PC-3 (cell line): Measurements from ENCODE around the gene SACS. TPM values are rescaled to one million over a fixed set of nuclear protein-coding genes. Genes with fewer than 3 reads are reported as not detected.

Experiments
- ATAC-seq: fragments of 200-7000 bp; cut with Tn5 transposase; 2 replicates; pipeline ENCODE4 v1.9.1; 2020; ENCODE audit warnings: mild to moderate bottlenecking, moderate library complexity
- BruUV-seq: library from RNA; stranded (reverse); fragments of 400-500 nt; replicated peaks from 2 replicates; lab custom pipeline; 2021; lab: Mats Ljungman, UMichigan
- CTCF ChIA-PET: fragments of 300-600 bp; sonication (Branson Sonifier 250); formaldehyde crosslinking; loops from one replicate; lab custom pipeline; 2022; ENCODE audit warnings: antibody characterized with exemption; lab: Charles Lee
- POLR2A ChIA-PET: fragments of 300-600 bp; sonication (Branson Sonifier 250); formaldehyde crosslinking; loops from one replicate; lab custom pipeline; 2022; ENCODE audit warnings: antibody characterized with exemption; ENCODE audit not compliant: unreplicated experiment; lab: Charles Lee
- DNase-seq: peaks from one replicate; pipeline ENCODE4 v3.0.0-alpha.2; 2015
- H2AFZ ChIP-seq: fragments of 300-600 bp; sonication (generic); 2 replicates; pipeline ENCODE4 v1.6.0; 2016; ENCODE audit warnings: antibody characterized with exemption, low read length
- H3F3A ChIP-seq: fragments of 300-600 bp; sonication (generic); one replicate; pipeline ENCODE4 v1.6.0; 2017; ENCODE audit warnings: antibody characterized with exemption, low read length, control low read depth, mild to moderate bottlenecking; ENCODE audit not compliant: unreplicated experiment
- H3K27ac ChIP-seq: fragments of 300-600 bp; sonication (generic); 2 replicates; pipeline ENCODE4 v1.5.1; 2016; ENCODE audit warnings: mild to moderate bottlenecking, low read length
- H3K27me3 ChIP-seq: fragments of 300-600 bp; sonication (generic); 2 replicates; pipeline ENCODE4 v1.6.1; 2016; ENCODE audit warnings: low read length, mixed read lengths
- H3K36me3 ChIP-seq: fragments of 300-600 bp; sonication (generic); 2 replicates; pipeline ENCODE4 v1.6.1; 2016; ENCODE audit warnings: low read depth, mixed run types, low read length, mixed read lengths
- H3K4me1 ChIP-seq: fragments of 300-600 bp; sonication (generic); 2 replicates; pipeline ENCODE4 v1.5.1; 2016; ENCODE audit warnings: low read length; ENCODE audit not compliant: insufficient read depth
- H3K4me2 ChIP-seq: fragments of 300-600 bp; sonication (generic); 2 replicates; pipeline ENCODE4 v1.6.0; 2016; ENCODE audit warnings: low read length
- H3K4me3 ChIP-seq: fragments of 300-600 bp; sonication (generic); 2 replicates; pipeline ENCODE4 v1.5.1; 2016; ENCODE audit warnings: mild to moderate bottlenecking, low read length, mixed read lengths
- H3K79me2 ChIP-seq: fragments of 300-600 bp; sonication (generic); 2 replicates; pipeline ENCODE4 v1.6.1; 2017; ENCODE audit warnings: low read length, mixed read lengths
- H3K9ac ChIP-seq: fragments of 300-600 bp; sonication (generic); 2 replicates; pipeline ENCODE4 v1.6.0; 2016; ENCODE audit warnings: mild to moderate bottlenecking, low read length
- H3K9me2 ChIP-seq: fragments of 300-600 bp; sonication (generic); replicated peaks from 2 replicates; pipeline ENCODE4 v1.6.1; 2016; ENCODE audit warnings: mixed run types, low read length, mixed read lengths
- H3K9me3 ChIP-seq: fragments of 300-600 bp; sonication (generic); 2 replicates; pipeline ENCODE4 v1.6.1; 2016; ENCODE audit warnings: low read length, mixed read lengths
- H4K20me1 ChIP-seq: fragments of 300-600 bp; sonication (generic); 2 replicates; pipeline ENCODE4 v1.6.1; 2016; ENCODE audit warnings: low read length, mixed read lengths
- CTCF ChIP-seq: fragments of 300-600 bp; sonication (generic); conservative IDR thresholded peaks from 2 replicates; pipeline ENCODE4 v1.5.1; 2017; ENCODE audit warnings: antibody characterized with exemption, low read depth, mild to moderate bottlenecking, low read length
- EZH2 ChIP-seq: fragments of 300-600 bp; sonication (generic); IDR thresholded peaks from one replicate; pipeline ENCODE4 v1.6.1; 2017; ENCODE audit warnings: antibody characterized with exemption, mild to moderate bottlenecking, low read length; ENCODE audit not compliant: unreplicated experiment
- EZH2phosphoT487 ChIP-seq: fragments of 300-600 bp; sonication (generic); IDR thresholded peaks from 2 replicates; pipeline ENCODE4 v1.6.1; 2018; ENCODE audit warnings: mild to moderate bottlenecking, antibody characterized with exemption, low read length, borderline replicate concordance
- intact Hi-C: fragments of 100-400 bp; cut with micrococcal nuclease; formaldehyde crosslinking; loops from 2 replicates; pipeline ENCODE4 v1.9.0; 2023
- total RNA-seq: library from RNA; depleted of rRNA; stranded (reverse); fragments of >200 nt; gene quantifications from 2 replicates; pipeline ENCODE4 v1.2.3, GENCODE V29; 2014

Gene SACS
- total RNA-seq, 1 experiment from 2014 or later, result 31.6 TPM

DNA sequence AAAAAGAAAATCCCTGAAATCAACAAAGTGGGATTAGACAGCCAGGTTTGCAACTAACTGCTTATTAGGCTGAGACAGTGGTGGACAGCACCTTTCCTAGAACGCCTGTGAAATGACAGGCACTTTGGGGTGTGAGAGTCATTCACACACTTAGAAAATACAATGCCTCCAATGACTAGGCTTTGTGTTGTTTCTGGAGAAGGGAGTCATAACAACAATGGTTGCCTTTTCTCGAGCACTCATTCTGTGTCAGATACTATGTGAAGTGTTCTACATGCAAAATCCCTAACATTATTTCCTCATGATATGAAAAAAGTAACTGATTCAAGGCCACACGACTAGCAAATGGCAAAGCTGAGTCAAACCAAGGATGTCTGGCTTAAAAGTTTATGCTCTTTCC lies 41.2 kb downstream of the SACS start:
- H3K4me3 ChIP-seq, result no peak overlapping the region
- no peak overlapping the region for H3K4me2 ChIP-seq
- no TSS peak for BruUV-seq
- H3K9me3 ChIP-seq, result no peaks in the 10 kb centered on the region
- H4K20me1 ChIP-seq, result no peaks in the 10 kb centered on the region
- H3K4me1 ChIP-seq, result no peaks in the 10 kb centered on the region
- ChIA-PET CTCF (no interaction called here), POLR2A (no interaction called here)
- intact Hi-C loops, result no loop called here
- DNase-seq (no peak), ATAC-seq (no peak)
- no peak overlapping the region for H3K9ac ChIP-seq
- no peaks in the 10 kb centered on the region for H3K79me2 ChIP-seq
- H3K9me2 ChIP-seq, result no peaks in the 10 kb centered on the region
- H3K27ac ChIP-seq, result no peak overlapping the region
- no peaks in the 10 kb centered on the region for H3K36me3 ChIP-seq
- H3K27me3 ChIP-seq, result no peaks in the 10 kb centered on the region
- TF ChIP-seq EZH2phosphoT487 (no peak), CTCF (no peak), EZH2 (no peak)
- no peaks in the 10 kb centered on the region for H3F3A ChIP-seq
- no peak overlapping the region for H2AFZ ChIP-seq

GRCh38 chr13:23391752-23392151 lies 41.8 kb downstream of the SACS start:
- intact Hi-C loops, result no loop called here
- H3K9me3 ChIP-seq, result no peaks in the 10 kb centered on the region
- no peak for TF ChIP-seq CTCF
- no peak for TF ChIP-seq EZH2phosphoT487
- TF ChIP-seq EZH2, result no peak
- no peak overlapping the region for H3K4me3 ChIP-seq
- no peak overlapping the region for H3K9ac ChIP-seq
- H3K4me2 ChIP-seq, result no peak overlapping the region
- H3K79me2 ChIP-seq, result no peaks in the 10 kb centered on the region
- H3F3A ChIP-seq, result no peaks in the 10 kb centered on the region
- no peaks in the 10 kb centered on the region for H3K9me2 ChIP-seq
- no peak overlapping the region for H3K27ac ChIP-seq
- no peaks in the 10 kb centered on the region for H3K4me1 ChIP-seq
- BruUV-seq, result no TSS peak
- H2AFZ ChIP-seq, result no peak overlapping the region
- no peaks in the 10 kb centered on the region for H4K20me1 ChIP-seq
- H3K36me3 ChIP-seq, result no peaks in the 10 kb centered on the region
- no peaks in the 10 kb centered on the region for H3K27me3 ChIP-seq
- DNase-seq (peak; percentile 24), ATAC-seq (peak; percentile 45)
- ChIA-PET POLR2A (no interaction called here), CTCF (no interaction called here)

- Histone ChIP-seq H4K20me1 (no peaks in the 10 kb centered on the region), H3F3A (no peaks in the 10 kb centered on the region), H3K79me2 (no peaks in the 10 kb centered on the region), H3K9me3 (no peaks in the 10 kb centered on the region), H3K9ac (no peak overlapping the region), H3K9me2 (no peaks in the 10 kb centered on the region), H3K36me3 (no peaks in the 10 kb centered on the region), H2AFZ (no peak overlapping the region), H3K4me1 (peaks cover 9% of the 10 kb centered on the region; the same call in 1 of the 2 replicates), H3K4me3 (no peak overlapping the region), H3K27me3 (no peaks in the 10 kb centered on the region), H3K27ac (no peak overlapping the region), H3K4me2 (no peak overlapping the region)
- ATAC-seq (no peak), DNase-seq (no peak)
- ChIA-PET POLR2A (no interaction called here), CTCF (no interaction called here)
- TF ChIP-seq EZH2phosphoT487 (no peak), EZH2 (no peak)
- intact Hi-C loops, result no loop called here
- BruUV-seq, result no TSS peak
Measured at GRCh38 chr13:23386533-23386932, 47.0 kb downstream of the SACS start.
